ENCODE data around the gene GJB5.

Gene GJB5

GRCh38 chr1:34742667-34743270, 12.1 kb upstream of the GJB5 start:
- TF ChIP-seq, protein P1, sequence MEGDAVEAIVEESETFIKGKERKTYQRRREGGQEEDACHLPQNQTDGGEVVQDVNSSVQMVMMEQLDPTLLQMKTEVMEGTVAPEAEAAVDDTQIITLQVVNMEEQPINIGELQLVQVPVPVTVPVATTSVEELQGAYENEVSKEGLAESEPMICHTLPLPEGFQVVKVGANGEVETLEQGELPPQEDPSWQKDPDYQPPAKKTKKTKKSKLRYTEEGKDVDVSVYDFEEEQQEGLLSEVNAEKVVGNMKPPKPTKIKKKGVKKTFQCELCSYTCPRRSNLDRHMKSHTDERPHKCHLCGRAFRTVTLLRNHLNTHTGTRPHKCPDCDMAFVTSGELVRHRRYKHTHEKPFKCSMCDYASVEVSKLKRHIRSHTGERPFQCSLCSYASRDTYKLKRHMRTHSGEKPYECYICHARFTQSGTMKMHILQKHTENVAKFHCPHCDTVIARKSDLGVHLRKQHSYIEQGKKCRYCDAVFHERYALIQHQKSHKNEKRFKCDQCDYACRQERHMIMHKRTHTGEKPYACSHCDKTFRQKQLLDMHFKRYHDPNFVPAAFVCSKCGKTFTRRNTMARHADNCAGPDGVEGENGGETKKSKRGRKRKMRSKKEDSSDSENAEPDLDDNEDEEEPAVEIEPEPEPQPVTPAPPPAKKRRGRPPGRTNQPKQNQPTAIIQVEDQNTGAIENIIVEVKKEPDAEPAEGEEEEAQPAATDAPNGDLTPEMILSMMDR (IDR thresholded peaks at IDR 0.05; ENCODE audit: low read depth, low read length) = peak; percentile 99
- peak; percentile 61 for DNase-seq (ENCODE audit: low read depth, low spot score)
- H3K4me3 ChIP-seq (ENCODE audit: low read depth, low read length) = no peak overlapping the region
- in situ Hi-C loops (cut with HindIII; ENCODE audit: low sequenced_read_pairs) = no loop called here

GRCh38 chr1:34743775-34744174, 11.1 kb upstream of the GJB5 start:
- in situ Hi-C loops (cut with HindIII; ENCODE audit: low sequenced_read_pairs) = no loop called here
- no peak overlapping the region for H3K4me3 ChIP-seq (ENCODE audit: low read depth, low read length)
- TF ChIP-seq, protein P1 (IDR thresholded peaks at IDR 0.05; ENCODE audit: low read depth, low read length) = no peak
- DNase-seq (ENCODE audit: low read depth, low spot score) = no peak

DNA sequence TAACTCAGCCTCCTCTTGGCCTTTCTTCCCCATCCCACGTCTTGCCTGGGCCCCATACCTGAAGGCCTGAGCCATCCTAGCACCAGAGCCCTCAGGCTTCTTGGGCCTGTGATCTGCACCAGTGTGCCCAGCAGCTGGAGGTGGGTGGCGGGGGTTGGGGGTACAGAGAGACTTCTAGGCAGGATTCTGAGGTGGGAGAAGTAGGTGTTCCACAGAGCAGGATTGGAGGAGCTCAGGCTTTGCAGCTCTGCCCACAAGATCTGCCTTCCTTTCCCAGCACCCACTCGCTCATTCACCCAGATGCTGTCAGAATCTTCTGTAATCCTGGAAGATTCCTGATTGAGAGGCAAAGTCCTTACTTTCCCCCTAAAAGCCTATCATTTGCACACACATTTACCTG, 10.0 kb upstream of the GJB5 start:
- TF ChIP-seq, protein P1 (IDR thresholded peaks at IDR 0.05; ENCODE audit: low read depth, low read length) = no peak
- DNase-seq (ENCODE audit: low read depth, low spot score) = no peak
- in situ Hi-C loops (cut with HindIII; ENCODE audit: low sequenced_read_pairs) = no loop called here
- no peak overlapping the region for H3K4me3 ChIP-seq (ENCODE audit: low read depth, low read length)

DNA sequence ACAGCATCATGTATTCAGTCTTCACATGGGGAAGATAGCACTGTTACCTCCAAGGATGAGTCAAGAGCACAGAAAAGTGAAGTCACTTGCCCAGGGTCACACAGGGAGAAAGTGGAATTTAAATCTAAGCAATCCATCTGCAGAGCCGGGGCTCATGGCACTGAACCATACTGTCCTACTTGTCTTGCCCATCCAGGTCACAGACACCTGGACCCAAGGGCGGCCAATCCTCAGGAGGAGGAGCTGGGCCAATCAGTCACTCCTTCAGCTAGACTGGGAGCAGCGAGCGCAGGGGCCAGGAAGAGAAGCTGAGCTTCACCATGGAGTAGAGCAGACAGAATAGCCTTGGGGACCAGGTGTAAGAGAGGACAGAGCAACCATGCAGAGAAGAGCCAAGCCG, 9.2 kb upstream of the GJB5 start:
- no peak for DNase-seq (ENCODE audit: low read depth, low spot score)
- H3K4me3 ChIP-seq (ENCODE audit: low read depth, low read length) = no peak overlapping the region
- TF ChIP-seq, protein P1 (IDR thresholded peaks at IDR 0.05; ENCODE audit: low read depth, low read length) = no peak
- in situ Hi-C loops (cut with HindIII; ENCODE audit: low sequenced_read_pairs) = no loop called here

- in situ Hi-C loops (cut with HindIII; ENCODE audit: low sequenced_read_pairs) = no loop called here
- TF ChIP-seq, protein P1 (IDR thresholded peaks at IDR 0.05; ENCODE audit: low read depth, low read length) = no peak
- H3K4me3 ChIP-seq (ENCODE audit: low read depth, low read length) = no peak overlapping the region
- DNase-seq (ENCODE audit: low read depth, low spot score) = no peak
Observed at GRCh38 chr1:34746101-34746500, 8.7 kb upstream of the GJB5 start.

DNA sequence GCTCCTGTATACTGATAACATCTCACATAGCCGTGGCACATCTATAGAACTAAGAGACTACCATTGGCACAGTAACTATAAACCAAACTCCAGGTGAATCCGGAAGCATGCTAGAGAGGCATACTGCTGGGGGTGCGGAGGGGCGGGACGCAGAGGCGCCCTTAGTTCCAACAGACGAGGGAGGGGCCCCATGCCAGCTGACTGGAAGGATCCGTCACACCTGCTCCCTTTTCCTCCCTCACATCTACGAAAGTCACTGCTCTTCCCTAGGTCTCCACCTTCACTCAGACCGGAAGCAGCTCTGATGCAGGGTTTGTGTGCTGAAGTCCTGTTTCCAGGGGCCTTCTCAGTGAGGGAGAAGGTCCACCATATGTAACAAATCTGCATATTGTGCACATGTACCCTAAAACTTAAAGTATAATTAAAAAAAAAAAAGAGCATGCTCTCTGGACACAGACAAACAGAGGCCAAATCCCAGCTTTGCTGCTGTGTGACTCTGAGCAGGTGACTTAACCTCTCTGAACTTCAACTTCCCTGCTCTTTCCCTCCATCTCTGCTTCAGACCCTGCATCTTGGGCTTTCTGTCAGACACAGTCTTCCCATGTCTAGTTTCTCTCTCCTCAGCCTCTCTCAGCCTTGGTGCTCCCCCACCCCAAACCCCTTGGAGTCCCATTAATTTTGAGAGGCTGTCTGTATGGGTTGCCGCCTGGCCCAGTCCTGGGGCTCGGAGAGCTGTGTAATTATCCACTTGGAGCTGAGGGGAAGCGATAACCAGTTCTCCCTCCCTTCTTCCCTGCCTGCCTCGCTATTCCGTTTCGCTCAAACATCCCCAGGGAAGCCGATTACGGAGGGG, 7.8 kb upstream of the GJB5 start:
- H3K4me3 ChIP-seq (ENCODE audit: low read depth, low read length) = no peak overlapping the region
- no peak for DNase-seq (ENCODE audit: low read depth, low spot score)
- in situ Hi-C loops (cut with HindIII; ENCODE audit: low sequenced_read_pairs) = no loop called here
- TF ChIP-seq, protein P1 (IDR thresholded peaks at IDR 0.05; ENCODE audit: low read depth, low read length) = no peak

All from astrocyte of the spinal cord (primary cell).